ENCODE measurements around the gene GATA3.

The GATA3 gene

DNA sequence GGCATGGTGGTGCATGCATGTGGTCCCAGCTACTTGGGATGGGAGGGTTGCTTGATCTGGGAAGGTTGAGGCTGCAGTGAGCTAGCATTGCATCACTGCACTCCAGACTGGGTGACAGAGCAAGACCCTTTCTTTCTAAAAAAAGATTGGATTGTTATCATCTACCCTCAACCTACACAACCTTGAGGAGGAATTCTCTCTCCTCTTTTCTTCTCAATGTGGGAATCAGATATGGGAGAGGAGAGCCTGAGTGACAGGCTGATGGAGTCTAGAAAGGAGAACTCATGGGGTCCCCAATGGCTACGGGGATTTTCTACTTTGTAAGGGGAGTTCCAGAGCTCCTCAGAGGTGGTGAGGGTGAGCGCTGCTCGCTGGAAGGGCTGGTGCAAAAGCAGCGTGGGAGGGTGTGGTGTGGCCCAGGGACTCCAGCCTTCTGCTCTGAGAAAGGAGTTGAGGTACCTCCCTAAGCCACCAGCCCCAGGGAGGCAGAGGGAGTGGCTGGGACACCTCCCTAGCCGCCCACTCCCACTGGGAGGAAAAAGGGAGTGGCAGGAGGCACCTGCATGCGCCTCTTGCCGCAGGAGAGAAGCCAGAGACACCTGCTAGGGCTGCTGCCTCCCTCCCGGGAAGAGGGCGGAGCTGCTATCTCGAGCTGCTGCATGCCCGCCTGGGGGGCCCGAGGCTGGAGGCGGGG is 48.4 kb downstream of the GATA3 start:
- no peak overlapping the region for H3K9ac ChIP-seq (ENCODE audit: low read length)
- H3K4me1 ChIP-seq (ENCODE audit: control insufficient read depth, insufficient read depth, low read length) = no peaks in the 10 kb centered on the region
- no peak overlapping the region for H3K4me3 ChIP-seq (ENCODE audit: low read length)
- peaks cover 8% of the 10 kb centered on the region for H3K27me3 ChIP-seq (ENCODE audit: control insufficient read depth, insufficient read depth, low read length)
- H3K9me3 ChIP-seq (ENCODE audit: control insufficient read depth, low read length) = no peaks in the 10 kb centered on the region
- H3K36me3 ChIP-seq (ENCODE audit: control insufficient read depth, insufficient read depth, low read length) = no peaks in the 10 kb centered on the region

- H3K4me3 ChIP-seq (ENCODE audit: low read length) = no peak overlapping the region
- H3K27me3 ChIP-seq (ENCODE audit: control insufficient read depth, insufficient read depth, low read length) = peaks cover 8% of the 10 kb centered on the region
- H3K36me3 ChIP-seq (ENCODE audit: control insufficient read depth, insufficient read depth, low read length) = no peaks in the 10 kb centered on the region
- no peaks in the 10 kb centered on the region for H3K4me1 ChIP-seq (ENCODE audit: control insufficient read depth, insufficient read depth, low read length)
- H3K9me3 ChIP-seq (ENCODE audit: control insufficient read depth, low read length) = no peaks in the 10 kb centered on the region
- no peak overlapping the region for H3K9ac ChIP-seq (ENCODE audit: low read length)
These were observed 49.1 kb downstream of the GATA3 start for GRCh38 chr10:8103543-8103942.

- Histone ChIP-seq H3K27me3 (ENCODE audit: control insufficient read depth, insufficient read depth, low read length) (peaks cover 8% of the 10 kb centered on the region), H3K4me1 (ENCODE audit: control insufficient read depth, insufficient read depth, low read length) (no peaks in the 10 kb centered on the region), H3K4me3 (ENCODE audit: low read length) (no peak overlapping the region), H3K9me3 (ENCODE audit: control insufficient read depth, low read length) (no peaks in the 10 kb centered on the region), H3K9ac (ENCODE audit: low read length) (no peak overlapping the region), H3K36me3 (ENCODE audit: control insufficient read depth, insufficient read depth, low read length) (no peaks in the 10 kb centered on the region)
These were observed 49.5 kb downstream of the GATA3 start for GRCh38 chr10:8104005-8104404.

GRCh38 chr10:8104721-8105120 is 50.2 kb downstream of the GATA3 start:
- Histone ChIP-seq H3K36me3 (ENCODE audit: control insufficient read depth, insufficient read depth, low read length) (no peaks in the 10 kb centered on the region), H3K4me3 (ENCODE audit: low read length) (no peak overlapping the region), H3K4me1 (ENCODE audit: control insufficient read depth, insufficient read depth, low read length) (no peaks in the 10 kb centered on the region), H3K9me3 (ENCODE audit: control insufficient read depth, low read length) (no peaks in the 10 kb centered on the region), H3K9ac (ENCODE audit: low read length) (no peak overlapping the region), H3K27me3 (ENCODE audit: control insufficient read depth, insufficient read depth, low read length) (peaks cover 8% of the 10 kb centered on the region)

- H3K36me3 ChIP-seq (ENCODE audit: control insufficient read depth, insufficient read depth, low read length) = no peaks in the 10 kb centered on the region
- H3K9ac ChIP-seq (ENCODE audit: low read length) = no peak overlapping the region
- H3K9me3 ChIP-seq (ENCODE audit: control insufficient read depth, low read length) = no peaks in the 10 kb centered on the region
- H3K4me1 ChIP-seq (ENCODE audit: control insufficient read depth, insufficient read depth, low read length) = no peaks in the 10 kb centered on the region
- peaks cover 8% of the 10 kb centered on the region for H3K27me3 ChIP-seq (ENCODE audit: control insufficient read depth, insufficient read depth, low read length)
- H3K4me3 ChIP-seq (ENCODE audit: low read length) = no peak overlapping the region
These were observed 51.4 kb downstream of the GATA3 start for GRCh38 chr10:8105932-8106331.

- Histone ChIP-seq H3K36me3 (ENCODE audit: control insufficient read depth, insufficient read depth, low read length) (no peaks in the 10 kb centered on the region), H3K9ac (ENCODE audit: low read length) (no peak overlapping the region), H3K9me3 (ENCODE audit: control insufficient read depth, low read length) (no peaks in the 10 kb centered on the region), H3K4me3 (ENCODE audit: low read length) (no peak overlapping the region), H3K27me3 (ENCODE audit: control insufficient read depth, insufficient read depth, low read length) (no peaks in the 10 kb centered on the region), H3K4me1 (ENCODE audit: control insufficient read depth, insufficient read depth, low read length) (no peaks in the 10 kb centered on the region)
These were observed 57.9 kb downstream of the GATA3 start for GRCh38 chr10:8112230-8112905.

DNA sequence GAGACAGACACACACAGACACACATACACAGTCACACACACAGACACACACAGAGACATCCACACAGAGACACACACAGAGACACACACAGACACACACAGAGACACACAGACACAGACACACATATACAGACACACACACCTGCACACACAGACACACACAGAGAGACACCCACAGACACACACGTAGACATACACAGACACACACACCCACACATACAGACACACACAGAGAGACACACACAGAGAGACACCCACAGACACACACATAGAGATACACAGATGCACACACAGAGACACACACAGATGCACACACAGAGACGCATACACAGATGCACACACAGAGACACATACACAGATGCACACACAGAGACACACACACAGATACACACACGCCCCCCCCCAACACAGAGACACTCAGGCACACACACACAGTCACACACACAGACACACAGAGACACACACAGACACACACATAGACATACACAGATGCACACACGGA is 58.5 kb downstream of the GATA3 start:
- no peaks in the 10 kb centered on the region for H3K9me3 ChIP-seq (ENCODE audit: control insufficient read depth, low read length)
- H3K36me3 ChIP-seq (ENCODE audit: control insufficient read depth, insufficient read depth, low read length) = no peaks in the 10 kb centered on the region
- no peak overlapping the region for H3K4me3 ChIP-seq (ENCODE audit: low read length)
- no peaks in the 10 kb centered on the region for H3K27me3 ChIP-seq (ENCODE audit: control insufficient read depth, insufficient read depth, low read length)
- no peaks in the 10 kb centered on the region for H3K4me1 ChIP-seq (ENCODE audit: control insufficient read depth, insufficient read depth, low read length)
- H3K9ac ChIP-seq (ENCODE audit: low read length) = no peak overlapping the region

DNA sequence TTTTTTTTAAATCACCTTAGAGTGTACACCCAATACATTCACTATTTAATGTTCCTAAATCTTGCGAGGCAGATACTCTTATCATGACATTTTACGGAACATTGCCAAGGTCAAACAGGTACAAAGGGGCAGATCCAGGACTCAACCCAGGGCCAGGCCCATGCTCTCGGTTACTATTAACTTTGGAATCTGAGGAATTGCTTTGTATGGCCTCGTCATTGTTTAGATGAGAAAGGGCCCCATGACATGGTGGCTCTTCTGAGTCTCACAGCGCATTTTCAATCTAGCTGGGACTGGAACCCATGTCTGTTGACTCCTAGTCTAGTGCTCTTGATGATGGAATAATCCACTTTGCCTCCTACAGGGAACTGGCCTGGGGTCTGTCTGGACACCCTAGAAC is 59.1 kb downstream of the GATA3 start:
- no peak overlapping the region for H3K9ac ChIP-seq (ENCODE audit: low read length)
- no peaks in the 10 kb centered on the region for H3K4me1 ChIP-seq (ENCODE audit: control insufficient read depth, insufficient read depth, low read length)
- no peaks in the 10 kb centered on the region for H3K36me3 ChIP-seq (ENCODE audit: control insufficient read depth, insufficient read depth, low read length)
- H3K9me3 ChIP-seq (ENCODE audit: control insufficient read depth, low read length) = no peaks in the 10 kb centered on the region
- no peak overlapping the region for H3K4me3 ChIP-seq (ENCODE audit: low read length)
- H3K27me3 ChIP-seq (ENCODE audit: control insufficient read depth, insufficient read depth, low read length) = no peaks in the 10 kb centered on the region

GRCh38 chr10:8114741-8115617 is 60.5 kb downstream of the GATA3 start:
- H3K27me3 ChIP-seq (ENCODE audit: control insufficient read depth, insufficient read depth, low read length) = no peaks in the 10 kb centered on the region
- H3K4me1 ChIP-seq (ENCODE audit: control insufficient read depth, insufficient read depth, low read length) = no peaks in the 10 kb centered on the region
- no peak overlapping the region for H3K9ac ChIP-seq (ENCODE audit: low read length)
- no peaks in the 10 kb centered on the region for H3K9me3 ChIP-seq (ENCODE audit: control insufficient read depth, low read length)
- H3K4me3 ChIP-seq (ENCODE audit: low read length) = no peak overlapping the region
- H3K36me3 ChIP-seq (ENCODE audit: control insufficient read depth, insufficient read depth, low read length) = no peaks in the 10 kb centered on the region

DNA sequence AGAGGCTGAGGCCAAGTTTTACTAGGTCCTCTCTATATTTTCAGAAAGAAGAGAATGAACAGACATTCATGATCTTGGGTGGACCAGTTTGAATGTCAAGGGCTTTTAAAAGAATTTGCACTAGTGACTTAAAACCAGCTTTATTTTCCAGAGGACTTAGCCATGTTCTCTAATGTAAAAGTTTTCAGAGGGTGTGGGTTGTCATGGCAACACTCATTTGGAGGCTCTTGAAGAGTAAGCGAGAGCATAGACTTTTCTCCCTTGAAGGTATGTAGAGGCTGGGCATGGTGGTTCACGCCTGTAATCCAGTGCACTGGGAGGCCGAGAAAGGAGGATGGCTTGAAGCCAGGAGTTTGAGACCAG is 61.1 kb downstream of the GATA3 start:
- no peaks in the 10 kb centered on the region for H3K4me1 ChIP-seq (ENCODE audit: control insufficient read depth, insufficient read depth, low read length)
- H3K27me3 ChIP-seq (ENCODE audit: control insufficient read depth, insufficient read depth, low read length) = no peaks in the 10 kb centered on the region
- H3K9me3 ChIP-seq (ENCODE audit: control insufficient read depth, low read length) = no peaks in the 10 kb centered on the region
- H3K9ac ChIP-seq (ENCODE audit: low read length) = no peak overlapping the region
- H3K4me3 ChIP-seq (ENCODE audit: low read length) = no peak overlapping the region
- no peaks in the 10 kb centered on the region for H3K36me3 ChIP-seq (ENCODE audit: control insufficient read depth, insufficient read depth, low read length)

- no peaks in the 10 kb centered on the region for H3K9me3 ChIP-seq (ENCODE audit: control insufficient read depth, low read length)
- no peaks in the 10 kb centered on the region for H3K36me3 ChIP-seq (ENCODE audit: control insufficient read depth, insufficient read depth, low read length)
- H3K4me3 ChIP-seq (ENCODE audit: low read length) = no peak overlapping the region
- no peaks in the 10 kb centered on the region for H3K27me3 ChIP-seq (ENCODE audit: control insufficient read depth, insufficient read depth, low read length)
- no peaks in the 10 kb centered on the region for H3K4me1 ChIP-seq (ENCODE audit: control insufficient read depth, insufficient read depth, low read length)
- no peak overlapping the region for H3K9ac ChIP-seq (ENCODE audit: low read length)
These were observed 62.0 kb downstream of the GATA3 start for GRCh38 chr10:8116474-8116873.

- Histone ChIP-seq H3K4me3 (ENCODE audit: low read length) (no peak overlapping the region), H3K4me1 (ENCODE audit: control insufficient read depth, insufficient read depth, low read length) (no peaks in the 10 kb centered on the region), H3K9ac (ENCODE audit: low read length) (no peak overlapping the region), H3K27me3 (ENCODE audit: control insufficient read depth, insufficient read depth, low read length) (no peaks in the 10 kb centered on the region), H3K36me3 (ENCODE audit: control insufficient read depth, insufficient read depth, low read length) (no peaks in the 10 kb centered on the region), H3K9me3 (ENCODE audit: control insufficient read depth, low read length) (no peaks in the 10 kb centered on the region)
These were observed 62.5 kb downstream of the GATA3 start for GRCh38 chr10:8116926-8117493.
